WTC11 (cell line): ENCODE measurements around the gene PDZRN4.

Experiments used
- CREB1 ChIP-seq: sonication (generic); formaldehyde crosslinking; IDR thresholded peaks from 2 replicates; pipeline ENCODE4 v1.8.0; 2023; ENCODE audit warnings: mild to moderate bottlenecking, missing genetic modification reagents
- CTCF ChIP-seq: fragments of 200-600 bp; IDR thresholded peaks from 2 replicates; pipeline ENCODE4 v1.8.0; 2022; ENCODE audit warnings: antibody characterized with exemption
- MAX ChIP-seq: sonication (generic); formaldehyde crosslinking; IDR thresholded peaks from 2 replicates; pipeline ENCODE4 v1.8.0; 2022; ENCODE audit warnings: mild to moderate bottlenecking, missing genetic modification reagents
- NFYB ChIP-seq: sonication (generic); formaldehyde crosslinking; conservative IDR thresholded peaks from 2 replicates; pipeline ENCODE4 v1.8.0; 2022; ENCODE audit warnings: low read depth, missing genetic modification reagents
- SP1 ChIP-seq: sonication (generic); formaldehyde crosslinking; conservative IDR thresholded peaks from 2 replicates; pipeline ENCODE4 v1.8.1; 2022; ENCODE audit warnings: missing genetic modification reagents
- TCF7 ChIP-seq: sonication (generic); formaldehyde crosslinking; IDR thresholded peaks from 2 replicates; pipeline ENCODE4 v1.8.0; 2022; ENCODE audit warnings: mild to moderate bottlenecking, low read depth, missing genetic modification reagents, moderate library complexity
- TP53 ChIP-seq: sonication (generic); formaldehyde crosslinking; IDR thresholded peaks from 2 replicates; pipeline ENCODE4 v1.8.1; 2023; ENCODE audit warnings: mild to moderate bottlenecking, missing genetic modification reagents
- ZBTB21 ChIP-seq: sonication (generic); formaldehyde crosslinking; IDR thresholded peaks from 2 replicates; pipeline ENCODE4 v1.8.1; 2023; ENCODE audit warnings: mild to moderate bottlenecking, missing genetic modification reagents, borderline replicate concordance
- ZNF138 ChIP-seq: sonication (generic); formaldehyde crosslinking; conservative IDR thresholded peaks from 2 replicates; pipeline ENCODE4 v1.8.1; 2022; ENCODE audit warnings: mild to moderate bottlenecking, moderate library complexity, missing genetic modification reagents
- TF ChIP-seq, protein P1 (sequence below): sonication (generic); formaldehyde crosslinking; IDR thresholded peaks from 2 replicates; pipeline ENCODE4 v1.8.1; 2023; ENCODE audit warnings: mild to moderate bottlenecking, missing genetic modification reagents, borderline replicate concordance
- TF ChIP-seq, protein P2 (sequence below): sonication (generic); formaldehyde crosslinking; IDR thresholded peaks from 2 replicates; pipeline ENCODE4 v1.8.0; 2023; ENCODE audit warnings: missing genetic modification reagents
- TF ChIP-seq, protein P3 (sequence below): sonication (generic); formaldehyde crosslinking; IDR thresholded peaks from 2 replicates; pipeline ENCODE4 v1.8.1; 2023; ENCODE audit warnings: mild to moderate bottlenecking, missing genetic modification reagents, moderate library complexity

GRCh38 chr12:41264281-41264680 is 76.2 kb downstream of the PDZRN4 start:
- TF ChIP-seq SP1 (CRISPR knock-in tag) (no peak), CTCF (no peak), CREB1 (CRISPR knock-in tag) (no peak), ZBTB21 (CRISPR knock-in tag) (no peak), ZNF138 (no peak), NFYB (CRISPR knock-in tag) (no peak), TP53 (no peak), MAX (CRISPR knock-in tag) (no peak), TCF7 (no peak)
- TF ChIP-seq, protein P1, sequence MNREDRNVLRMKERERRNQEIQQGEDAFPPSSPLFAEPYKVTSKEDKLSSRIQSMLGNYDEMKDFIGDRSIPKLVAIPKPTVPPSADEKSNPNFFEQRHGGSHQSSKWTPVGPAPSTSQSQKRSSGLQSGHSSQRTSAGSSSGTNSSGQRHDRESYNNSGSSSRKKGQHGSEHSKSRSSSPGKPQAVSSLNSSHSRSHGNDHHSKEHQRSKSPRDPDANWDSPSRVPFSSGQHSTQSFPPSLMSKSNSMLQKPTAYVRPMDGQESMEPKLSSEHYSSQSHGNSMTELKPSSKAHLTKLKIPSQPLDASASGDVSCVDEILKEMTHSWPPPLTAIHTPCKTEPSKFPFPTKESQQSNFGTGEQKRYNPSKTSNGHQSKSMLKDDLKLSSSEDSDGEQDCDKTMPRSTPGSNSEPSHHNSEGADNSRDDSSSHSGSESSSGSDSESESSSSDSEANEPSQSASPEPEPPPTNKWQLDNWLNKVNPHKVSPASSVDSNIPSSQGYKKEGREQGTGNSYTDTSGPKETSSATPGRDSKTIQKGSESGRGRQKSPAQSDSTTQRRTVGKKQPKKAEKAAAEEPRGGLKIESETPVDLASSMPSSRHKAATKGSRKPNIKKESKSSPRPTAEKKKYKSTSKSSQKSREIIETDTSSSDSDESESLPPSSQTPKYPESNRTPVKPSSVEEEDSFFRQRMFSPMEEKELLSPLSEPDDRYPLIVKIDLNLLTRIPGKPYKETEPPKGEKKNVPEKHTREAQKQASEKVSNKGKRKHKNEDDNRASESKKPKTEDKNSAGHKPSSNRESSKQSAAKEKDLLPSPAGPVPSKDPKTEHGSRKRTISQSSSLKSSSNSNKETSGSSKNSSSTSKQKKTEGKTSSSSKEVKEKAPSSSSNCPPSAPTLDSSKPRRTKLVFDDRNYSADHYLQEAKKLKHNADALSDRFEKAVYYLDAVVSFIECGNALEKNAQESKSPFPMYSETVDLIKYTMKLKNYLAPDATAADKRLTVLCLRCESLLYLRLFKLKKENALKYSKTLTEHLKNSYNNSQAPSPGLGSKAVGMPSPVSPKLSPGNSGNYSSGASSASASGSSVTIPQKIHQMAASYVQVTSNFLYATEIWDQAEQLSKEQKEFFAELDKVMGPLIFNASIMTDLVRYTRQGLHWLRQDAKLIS (CRISPR knock-in tag): no peak
- TF ChIP-seq, protein P2, sequence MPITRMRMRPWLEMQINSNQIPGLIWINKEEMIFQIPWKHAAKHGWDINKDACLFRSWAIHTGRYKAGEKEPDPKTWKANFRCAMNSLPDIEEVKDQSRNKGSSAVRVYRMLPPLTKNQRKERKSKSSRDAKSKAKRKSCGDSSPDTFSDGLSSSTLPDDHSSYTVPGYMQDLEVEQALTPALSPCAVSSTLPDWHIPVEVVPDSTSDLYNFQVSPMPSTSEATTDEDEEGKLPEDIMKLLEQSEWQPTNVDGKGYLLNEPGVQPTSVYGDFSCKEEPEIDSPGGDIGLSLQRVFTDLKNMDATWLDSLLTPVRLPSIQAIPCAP: no peak
- TF ChIP-seq, protein P3, sequence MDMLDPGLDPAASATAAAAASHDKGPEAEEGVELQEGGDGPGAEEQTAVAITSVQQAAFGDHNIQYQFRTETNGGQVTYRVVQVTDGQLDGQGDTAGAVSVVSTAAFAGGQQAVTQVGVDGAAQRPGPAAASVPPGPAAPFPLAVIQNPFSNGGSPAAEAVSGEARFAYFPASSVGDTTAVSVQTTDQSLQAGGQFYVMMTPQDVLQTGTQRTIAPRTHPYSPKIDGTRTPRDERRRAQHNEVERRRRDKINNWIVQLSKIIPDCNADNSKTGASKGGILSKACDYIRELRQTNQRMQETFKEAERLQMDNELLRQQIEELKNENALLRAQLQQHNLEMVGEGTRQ (CRISPR knock-in tag): no peak
